ENCODE results near the gene TEAD1. TPM values are rescaled to one million over a fixed set of nuclear protein-coding genes. Genes with fewer than 3 reads are reported as not detected.

Gene TEAD1
- total and polyA plus RNA-seq, 4 donors, result 9.1 to 38.4 (median 10.7) TPM

DNA sequence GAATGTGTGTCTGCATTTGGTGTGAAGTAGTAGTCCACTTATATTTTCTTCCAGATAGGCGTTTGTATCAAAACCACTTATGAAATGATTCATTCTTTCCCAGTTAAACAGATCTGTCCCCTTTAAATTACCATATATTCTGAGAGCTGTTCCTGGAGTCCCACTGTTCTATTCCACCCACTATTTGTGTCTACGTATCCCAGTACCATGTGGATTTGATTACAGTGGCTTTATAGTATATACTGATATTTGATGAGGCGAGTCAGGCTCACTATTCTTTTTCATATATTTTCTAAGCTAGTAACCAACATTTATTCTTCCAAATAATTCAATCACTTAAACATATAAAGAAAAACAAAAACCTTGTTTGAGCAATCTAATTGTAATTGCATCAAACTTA is 253.0 kb downstream of the TEAD1 start:
- Histone ChIP-seq H3K4me3 (ENCODE audit: low read depth in 1 of 3, low read length in 3 of 3) (no peak overlapping the region), H3K4me1 (ENCODE audit: control insufficient read depth in 4 of 4, insufficient read depth in 4 of 4, low read length in 3 of 4) (no peaks in the 10 kb centered on the region), H3K27me3 (ENCODE audit: control insufficient read depth in 4 of 4, insufficient read depth in 4 of 4, low read length in 3 of 4) (no peaks in the 10 kb centered on the region), H3K9ac (ENCODE audit: low read depth in 1 of 2, low read length in 2 of 2) (no peak overlapping the region), H3K9me3 (ENCODE audit: control insufficient read depth in 4 of 4, low read length in 3 of 4) (no peaks in the 10 kb centered on the region), H3K36me3 (ENCODE audit: control insufficient read depth in 4 of 4, insufficient read depth in 3 of 4, low read depth in 1 of 4, low read length in 3 of 4) (peaks cover 0 to 22% (median 11%) of the 10 kb centered on the region in 4 donors), H3K27ac (ENCODE audit: low read depth in 1 of 2, low read length in 2 of 2) (no peak overlapping the region)
- DNase-seq (ENCODE audit: low spot score), result no peak
- TF ChIP-seq GABPA (IDR thresholded peaks at IDR 0.05 in 1 of 2, conservative IDR thresholded peaks at IDR 0.05 in 1 of 2) (no peak), HNF4G (IDR thresholded peaks at IDR 0.05) (no peak), RAD21 (IDR thresholded peaks at IDR 0.05) (no peak), FOXA1 (IDR thresholded peaks at IDR 0.05) (no peak), RXRA (IDR thresholded peaks at IDR 0.05) (no peak), HNF4A (conservative IDR thresholded peaks at IDR 0.05) (no peak), JUND (IDR thresholded peaks at IDR 0.05) (no peak), YY1 (IDR thresholded peaks at IDR 0.05) (no peak), SP1 (IDR thresholded peaks at IDR 0.05) (no peak), TAF1 (conservative IDR thresholded peaks at IDR 0.05) (no peak), NR2F2 (IDR thresholded peaks at IDR 0.05) (no peak), EGR1 (IDR thresholded peaks at IDR 0.05; ENCODE audit: low read depth in 2 of 2) (no peak), FOXA2 (IDR thresholded peaks at IDR 0.05) (no peak)
- TF ChIP-seq, protein P1, sequence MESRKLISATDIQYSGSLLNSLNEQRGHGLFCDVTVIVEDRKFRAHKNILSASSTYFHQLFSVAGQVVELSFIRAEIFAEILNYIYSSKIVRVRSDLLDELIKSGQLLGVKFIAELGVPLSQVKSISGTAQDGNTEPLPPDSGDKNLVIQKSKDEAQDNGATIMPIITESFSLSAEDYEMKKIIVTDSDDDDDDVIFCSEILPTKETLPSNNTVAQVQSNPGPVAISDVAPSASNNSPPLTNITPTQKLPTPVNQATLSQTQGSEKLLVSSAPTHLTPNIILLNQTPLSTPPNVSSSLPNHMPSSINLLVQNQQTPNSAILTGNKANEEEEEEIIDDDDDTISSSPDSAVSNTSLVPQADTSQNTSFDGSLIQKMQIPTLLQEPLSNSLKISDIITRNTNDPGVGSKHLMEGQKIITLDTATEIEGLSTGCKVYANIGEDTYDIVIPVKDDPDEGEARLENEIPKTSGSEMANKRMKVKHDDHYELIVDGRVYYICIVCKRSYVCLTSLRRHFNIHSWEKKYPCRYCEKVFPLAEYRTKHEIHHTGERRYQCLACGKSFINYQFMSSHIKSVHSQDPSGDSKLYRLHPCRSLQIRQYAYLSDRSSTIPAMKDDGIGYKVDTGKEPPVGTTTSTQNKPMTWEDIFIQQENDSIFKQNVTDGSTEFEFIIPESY (IDR thresholded peaks at IDR 0.05), result no peak
- TF ChIP-seq, protein P2, sequence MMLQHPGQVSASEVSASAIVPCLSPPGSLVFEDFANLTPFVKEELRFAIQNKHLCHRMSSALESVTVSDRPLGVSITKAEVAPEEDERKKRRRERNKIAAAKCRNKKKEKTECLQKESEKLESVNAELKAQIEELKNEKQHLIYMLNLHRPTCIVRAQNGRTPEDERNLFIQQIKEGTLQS (IDR thresholded peaks at IDR 0.05), result no peak
- TF ChIP-seq, protein P3, sequence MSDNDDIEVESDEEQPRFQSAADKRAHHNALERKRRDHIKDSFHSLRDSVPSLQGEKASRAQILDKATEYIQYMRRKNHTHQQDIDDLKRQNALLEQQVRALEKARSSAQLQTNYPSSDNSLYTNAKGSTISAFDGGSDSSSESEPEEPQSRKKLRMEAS (IDR thresholded peaks at IDR 0.05), result no peak
- TF ChIP-seq, protein P4, sequence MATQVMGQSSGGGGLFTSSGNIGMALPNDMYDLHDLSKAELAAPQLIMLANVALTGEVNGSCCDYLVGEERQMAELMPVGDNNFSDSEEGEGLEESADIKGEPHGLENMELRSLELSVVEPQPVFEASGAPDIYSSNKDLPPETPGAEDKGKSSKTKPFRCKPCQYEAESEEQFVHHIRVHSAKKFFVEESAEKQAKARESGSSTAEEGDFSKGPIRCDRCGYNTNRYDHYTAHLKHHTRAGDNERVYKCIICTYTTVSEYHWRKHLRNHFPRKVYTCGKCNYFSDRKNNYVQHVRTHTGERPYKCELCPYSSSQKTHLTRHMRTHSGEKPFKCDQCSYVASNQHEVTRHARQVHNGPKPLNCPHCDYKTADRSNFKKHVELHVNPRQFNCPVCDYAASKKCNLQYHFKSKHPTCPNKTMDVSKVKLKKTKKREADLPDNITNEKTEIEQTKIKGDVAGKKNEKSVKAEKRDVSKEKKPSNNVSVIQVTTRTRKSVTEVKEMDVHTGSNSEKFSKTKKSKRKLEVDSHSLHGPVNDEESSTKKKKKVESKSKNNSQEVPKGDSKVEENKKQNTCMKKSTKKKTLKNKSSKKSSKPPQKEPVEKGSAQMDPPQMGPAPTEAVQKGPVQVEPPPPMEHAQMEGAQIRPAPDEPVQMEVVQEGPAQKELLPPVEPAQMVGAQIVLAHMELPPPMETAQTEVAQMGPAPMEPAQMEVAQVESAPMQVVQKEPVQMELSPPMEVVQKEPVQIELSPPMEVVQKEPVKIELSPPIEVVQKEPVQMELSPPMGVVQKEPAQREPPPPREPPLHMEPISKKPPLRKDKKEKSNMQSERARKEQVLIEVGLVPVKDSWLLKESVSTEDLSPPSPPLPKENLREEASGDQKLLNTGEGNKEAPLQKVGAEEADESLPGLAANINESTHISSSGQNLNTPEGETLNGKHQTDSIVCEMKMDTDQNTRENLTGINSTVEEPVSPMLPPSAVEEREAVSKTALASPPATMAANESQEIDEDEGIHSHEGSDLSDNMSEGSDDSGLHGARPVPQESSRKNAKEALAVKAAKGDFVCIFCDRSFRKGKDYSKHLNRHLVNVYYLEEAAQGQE (IDR thresholded peaks at IDR 0.05), result no peak
- TF ChIP-seq, protein P5, sequence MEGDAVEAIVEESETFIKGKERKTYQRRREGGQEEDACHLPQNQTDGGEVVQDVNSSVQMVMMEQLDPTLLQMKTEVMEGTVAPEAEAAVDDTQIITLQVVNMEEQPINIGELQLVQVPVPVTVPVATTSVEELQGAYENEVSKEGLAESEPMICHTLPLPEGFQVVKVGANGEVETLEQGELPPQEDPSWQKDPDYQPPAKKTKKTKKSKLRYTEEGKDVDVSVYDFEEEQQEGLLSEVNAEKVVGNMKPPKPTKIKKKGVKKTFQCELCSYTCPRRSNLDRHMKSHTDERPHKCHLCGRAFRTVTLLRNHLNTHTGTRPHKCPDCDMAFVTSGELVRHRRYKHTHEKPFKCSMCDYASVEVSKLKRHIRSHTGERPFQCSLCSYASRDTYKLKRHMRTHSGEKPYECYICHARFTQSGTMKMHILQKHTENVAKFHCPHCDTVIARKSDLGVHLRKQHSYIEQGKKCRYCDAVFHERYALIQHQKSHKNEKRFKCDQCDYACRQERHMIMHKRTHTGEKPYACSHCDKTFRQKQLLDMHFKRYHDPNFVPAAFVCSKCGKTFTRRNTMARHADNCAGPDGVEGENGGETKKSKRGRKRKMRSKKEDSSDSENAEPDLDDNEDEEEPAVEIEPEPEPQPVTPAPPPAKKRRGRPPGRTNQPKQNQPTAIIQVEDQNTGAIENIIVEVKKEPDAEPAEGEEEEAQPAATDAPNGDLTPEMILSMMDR (IDR thresholded peaks at IDR 0.05; ENCODE audit: low read depth, low read length, missing input control), result no peak
- WGBS, result 92% methylated on average over 3 of the region's 3 CpGs

Data from liver (tissue), 9 donors.